Hepatocyte (in vitro differentiated cells): Measurements from ENCODE around the gene PKNOX2.

Source experiments
- EZH2 ChIP-seq: fragments of 200-600 bp; sonication (generic); IDR thresholded peaks from 2 replicates; pipeline ENCODE4 v1.6.1; 2016; ENCODE audit warnings: antibody characterized with exemption, mild to moderate bottlenecking, borderline replicate concordance
- EZH2phosphoT487 ChIP-seq: fragments of 200-600 bp; sonication (generic); IDR thresholded peaks from one replicate; pipeline ENCODE4 v1.6.1; 2018; ENCODE audit warnings: antibody characterized with exemption, mild to moderate bottlenecking, low read depth, moderate library complexity; ENCODE audit not compliant: unreplicated experiment, severe bottlenecking
- TF ChIP-seq, protein P1 (sequence below): fragments of 200-600 bp; sonication (generic); IDR thresholded peaks from 2 replicates; pipeline ENCODE4 v1.5.1; 2016; ENCODE audit warnings: antibody characterized with exemption, mild to moderate bottlenecking; ENCODE audit not compliant: poor library complexity

DNA sequence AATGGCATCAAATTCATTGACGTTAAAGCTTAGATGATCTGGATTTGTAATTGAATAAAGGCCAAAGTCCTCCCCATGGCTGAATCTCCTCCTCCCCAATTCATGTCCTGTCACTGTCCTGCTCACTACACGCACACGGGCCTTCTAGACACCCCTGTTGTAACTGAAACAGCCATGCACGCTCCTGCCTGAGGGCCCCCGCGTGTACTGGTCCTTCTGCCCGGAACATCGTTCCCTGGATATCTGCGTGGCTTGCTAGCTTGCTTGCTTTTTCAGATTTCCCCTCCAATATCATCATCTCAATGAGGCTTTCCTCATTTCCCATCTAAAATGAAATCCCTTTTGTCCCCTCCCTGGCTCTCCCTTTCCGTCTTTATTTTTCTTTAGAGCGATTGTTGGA is 15.3 kb downstream of the PKNOX2 start:
- TF ChIP-seq, protein P1, sequence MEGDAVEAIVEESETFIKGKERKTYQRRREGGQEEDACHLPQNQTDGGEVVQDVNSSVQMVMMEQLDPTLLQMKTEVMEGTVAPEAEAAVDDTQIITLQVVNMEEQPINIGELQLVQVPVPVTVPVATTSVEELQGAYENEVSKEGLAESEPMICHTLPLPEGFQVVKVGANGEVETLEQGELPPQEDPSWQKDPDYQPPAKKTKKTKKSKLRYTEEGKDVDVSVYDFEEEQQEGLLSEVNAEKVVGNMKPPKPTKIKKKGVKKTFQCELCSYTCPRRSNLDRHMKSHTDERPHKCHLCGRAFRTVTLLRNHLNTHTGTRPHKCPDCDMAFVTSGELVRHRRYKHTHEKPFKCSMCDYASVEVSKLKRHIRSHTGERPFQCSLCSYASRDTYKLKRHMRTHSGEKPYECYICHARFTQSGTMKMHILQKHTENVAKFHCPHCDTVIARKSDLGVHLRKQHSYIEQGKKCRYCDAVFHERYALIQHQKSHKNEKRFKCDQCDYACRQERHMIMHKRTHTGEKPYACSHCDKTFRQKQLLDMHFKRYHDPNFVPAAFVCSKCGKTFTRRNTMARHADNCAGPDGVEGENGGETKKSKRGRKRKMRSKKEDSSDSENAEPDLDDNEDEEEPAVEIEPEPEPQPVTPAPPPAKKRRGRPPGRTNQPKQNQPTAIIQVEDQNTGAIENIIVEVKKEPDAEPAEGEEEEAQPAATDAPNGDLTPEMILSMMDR: no peak
- no peak for TF ChIP-seq EZH2
- TF ChIP-seq EZH2phosphoT487: no peak
